Neural progenitor cell (in vitro differentiated cells): ENCODE data around the gene LRP1B.

ENCODE experiments used
- CTCF ChIP-seq: fragments of 200-600 bp; sonication (generic); IDR thresholded peaks from 2 replicates; pipeline ENCODE4 v1.5.1; 2017; ENCODE audit warnings: antibody characterized with exemption, mild to moderate bottlenecking
- EZH2 ChIP-seq: fragments of 200-600 bp; sonication (generic); IDR thresholded peaks from 2 replicates; pipeline ENCODE4 v1.6.1; 2017; ENCODE audit warnings: antibody characterized with exemption, mild to moderate bottlenecking, moderate library complexity
- EZH2phosphoT487 ChIP-seq: fragments of 200-600 bp; sonication (generic); IDR thresholded peaks from 2 replicates; pipeline ENCODE4 v1.6.1; 2017; ENCODE audit warnings: antibody characterized with exemption

GRCh38 chr2:141348481-141348880 lies 782.3 kb downstream of the LRP1B start:
- TF ChIP-seq CTCF, result no peak
- no peak for TF ChIP-seq EZH2
- TF ChIP-seq EZH2phosphoT487, result no peak
